Measurements from ENCODE around the gene C22orf23.
A peak's percentile ranks its signal among the peaks of the same experiment; 100 is the strongest.

C22orf23 gene

GRCh38 chr22:37912171-37912570, 41.2 kb downstream of the C22orf23 start:
- H3K4me2 ChIP-seq (ENCODE audit: low read length): no peak overlapping the region
- no peak overlapping the region for H2AFZ ChIP-seq
- H3K4me3 ChIP-seq (ENCODE audit: low read depth, low read length): no peak overlapping the region
- H3K36me3 ChIP-seq (ENCODE audit: control insufficient read depth, insufficient read depth, low read length): no peaks in the 10 kb centered on the region
- peaks cover 3% of the 10 kb centered on the region for H3K79me2 ChIP-seq
- no peaks in the 10 kb centered on the region for H3K27me3 ChIP-seq (ENCODE audit: control insufficient read depth, insufficient read depth, low read length)
- peaks cover 9% of the 10 kb centered on the region for H3K4me1 ChIP-seq
- TF ChIP-seq CTCF (IDR thresholded peaks at IDR 0.05): no peak
- no peaks in the 10 kb centered on the region for H3K9me3 ChIP-seq (ENCODE audit: control insufficient read depth, low read length)
- H3K9ac ChIP-seq: no peak overlapping the region
- H3K27ac ChIP-seq: no peak overlapping the region

GRCh38 chr22:37911697-37912096, 41.7 kb downstream of the C22orf23 start:
- Histone ChIP-seq H3K4me2 (ENCODE audit: low read length) (no peak overlapping the region), H3K27me3 (ENCODE audit: control insufficient read depth, insufficient read depth, low read length) (no peaks in the 10 kb centered on the region), H3K9me3 (ENCODE audit: control insufficient read depth, low read length) (no peaks in the 10 kb centered on the region), H3K9ac (no peak overlapping the region), H3K36me3 (ENCODE audit: control insufficient read depth, insufficient read depth, low read length) (no peaks in the 10 kb centered on the region), H3K4me3 (ENCODE audit: low read depth, low read length) (no peak overlapping the region), H2AFZ (no peak overlapping the region), H3K4me1 (peaks cover 9% of the 10 kb centered on the region), H3K27ac (no peak overlapping the region), H3K79me2 (peaks cover 5% of the 10 kb centered on the region)
- TF ChIP-seq CTCF (IDR thresholded peaks at IDR 0.05): no peak

- Histone ChIP-seq H3K4me3 (ENCODE audit: low read depth, low read length) (no peak overlapping the region), H3K79me2 (peaks cover 6% of the 10 kb centered on the region), H3K27me3 (ENCODE audit: control insufficient read depth, insufficient read depth, low read length) (no peaks in the 10 kb centered on the region), H3K9me3 (ENCODE audit: control insufficient read depth, low read length) (no peaks in the 10 kb centered on the region), H2AFZ (no peak overlapping the region), H3K4me1 (peaks cover 9% of the 10 kb centered on the region), H3K27ac (peak overlapping the region; percentile 51), H3K9ac (no peak overlapping the region), H3K36me3 (ENCODE audit: control insufficient read depth, insufficient read depth, low read length) (no peaks in the 10 kb centered on the region), H3K4me2 (ENCODE audit: low read length) (no peak overlapping the region)
- no peak for TF ChIP-seq CTCF (IDR thresholded peaks at IDR 0.05)
Observed at GRCh38 chr22:37910890-37911672, 42.3 kb downstream of the C22orf23 start.

GRCh38 chr22:37909766-37910165, 43.6 kb downstream of the C22orf23 start:
- H3K4me1 ChIP-seq: peaks cover 9% of the 10 kb centered on the region
- no peak overlapping the region for H3K4me3 ChIP-seq (ENCODE audit: low read depth, low read length)
- H3K9me3 ChIP-seq (ENCODE audit: control insufficient read depth, low read length): no peaks in the 10 kb centered on the region
- H3K36me3 ChIP-seq (ENCODE audit: control insufficient read depth, insufficient read depth, low read length): no peaks in the 10 kb centered on the region
- H3K27me3 ChIP-seq (ENCODE audit: control insufficient read depth, insufficient read depth, low read length): no peaks in the 10 kb centered on the region
- no peak overlapping the region for H3K4me2 ChIP-seq (ENCODE audit: low read length)
- H3K9ac ChIP-seq: no peak overlapping the region
- no peak overlapping the region for H2AFZ ChIP-seq
- no peak for TF ChIP-seq CTCF (IDR thresholded peaks at IDR 0.05)
- H3K79me2 ChIP-seq: peaks cover 6% of the 10 kb centered on the region
- H3K27ac ChIP-seq: peak overlapping the region; percentile 20
